CD8-positive, alpha-beta memory T cell (primary cell): ENCODE data around the gene GAREM1. TPM values are rescaled to one million over a fixed set of nuclear protein-coding genes. Genes with fewer than 3 reads are reported as not detected.

Experiments used
- CTCF ChIA-PET: fragments of 350-600 bp; sonication (Branson Sonifier 250); formaldehyde crosslinking; loops from one replicate; lab custom pipeline; 2021; ENCODE audit warnings: antibody characterized with exemption; lab: Charles Lee
- POLR2A ChIA-PET: fragments of 350-600 bp; sonication (Branson Sonifier 250); formaldehyde crosslinking; loops from one replicate; lab custom pipeline; 2021; ENCODE audit warnings: antibody characterized with exemption; lab: Charles Lee
- DNase-seq, 5 donors: peaks; one replicate each; pipeline versions ENCODE4 v3.0.0 to v3.0.0-alpha.2; 2020 to 2022; ENCODE audit warnings: mixed read lengths in 1 of 5
- H3K27ac ChIP-seq: one replicate; pipeline ENCODE4 v1.7.0; 2013; ENCODE audit warnings: low read depth, mild to moderate bottlenecking, low read length, moderate library complexity
- H3K27me3 ChIP-seq: 2 replicates; pipeline ENCODE4 v1.7.0; 2013; ENCODE audit warnings: low read length, mild to moderate bottlenecking; ENCODE audit not compliant: insufficient read depth, poor library complexity, severe bottlenecking
- H3K36me3 ChIP-seq: 2 replicates; pipeline ENCODE4 v1.7.0; 2013; ENCODE audit warnings: mild to moderate bottlenecking, low read length, moderate library complexity; ENCODE audit not compliant: insufficient read depth
- H3K4me1 ChIP-seq: 2 replicates; pipeline ENCODE4 v1.7.0; 2013; ENCODE audit warnings: mild to moderate bottlenecking, low read length, moderate library complexity; ENCODE audit not compliant: insufficient read depth
- H3K4me3 ChIP-seq: 2 replicates; pipeline ENCODE4 v1.7.0; 2013; ENCODE audit warnings: mild to moderate bottlenecking, low read length
- H3K9me3 ChIP-seq: 2 replicates; pipeline ENCODE4 v1.7.0; 2013; ENCODE audit warnings: mild to moderate bottlenecking, low read length
- H3K27ac Mint-ChIP-seq, 8 donors: one replicate each; pipeline ENCODE4 v1.8.0; 2020 to 2021; ENCODE audit warnings: mixed read lengths in 8 of 8, mild to moderate bottlenecking in 6 of 8, inconsistent platforms in 3 of 8, moderate library complexity in 3 of 8
- H3K27me3 Mint-ChIP-seq, 2 donors: one replicate each; pipeline ENCODE4 v1.8.0; 2020 to 2021; ENCODE audit warnings: mixed read lengths in 2 of 2, mild to moderate bottlenecking in 1 of 2, moderate library complexity in 1 of 2
- H3K36me3 Mint-ChIP-seq, 3 donors: one replicate each; pipeline ENCODE4 v1.8.0; 2020 to 2021; ENCODE audit warnings: mixed read lengths in 3 of 3, inconsistent platforms in 1 of 3, mild to moderate bottlenecking in 1 of 3
- H3K4me1 Mint-ChIP-seq, 3 donors: one replicate each; pipeline ENCODE4 v1.8.0; 2020 to 2021; ENCODE audit warnings: mixed read lengths in 3 of 3, inconsistent platforms in 1 of 3, mild to moderate bottlenecking in 1 of 3
- H3K4me3 Mint-ChIP-seq, 7 donors: one replicate each; pipeline ENCODE4 v1.8.0; 2020 to 2021; ENCODE audit warnings: mixed read lengths in 7 of 7, mild to moderate bottlenecking in 6 of 7, moderate library complexity in 4 of 7, inconsistent platforms in 2 of 7
- H3K9me3 Mint-ChIP-seq, 5 donors: one replicate each; pipeline ENCODE4 v1.8.0; 2020 to 2022; ENCODE audit warnings: mixed read lengths in 5 of 5, mild to moderate bottlenecking in 3 of 5, moderate library complexity in 2 of 5, inconsistent platforms in 1 of 5
- polyA plus RNA-seq: library from polyadenylated mRNA; unstranded; fragments of 300-500 nt; fragmentation: Illumina TruSeq; gene quantifications from one replicate; pipeline ENCODE4 v1.2.3, GENCODE V29; 2021
- total RNA-seq, 2 experiments: library from RNA; stranded (reverse); gene quantifications; one replicate each; pipeline ENCODE4 v1.2.3, GENCODE V29; 2021

The GAREM1 gene
- total and polyA plus RNA-seq, 3 experiments from 2014 or later: not detected

DNA sequence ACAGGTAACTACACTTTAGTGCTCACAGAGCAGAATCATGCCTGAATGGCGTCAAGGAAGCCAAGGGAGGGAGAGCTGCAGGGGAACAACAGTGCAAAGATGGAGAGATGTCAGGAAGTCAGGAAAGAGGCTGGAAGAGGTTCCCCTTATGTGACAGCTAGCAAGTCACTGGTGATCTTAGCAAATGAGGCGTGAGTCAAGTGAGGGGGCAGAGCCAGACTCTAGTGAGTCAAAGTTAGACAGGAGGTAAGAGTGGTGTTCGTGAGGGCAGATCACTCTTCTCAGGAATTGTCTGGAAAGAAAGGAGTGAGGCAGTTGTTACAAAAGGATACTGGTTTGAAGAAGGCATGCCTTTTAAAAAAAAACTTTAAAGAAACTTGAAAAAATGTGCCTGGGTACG is 193.8 kb downstream of the GAREM1 start:
- H3K4me1 ChIP-seq: no peaks in the 10 kb centered on the region
- no peaks in the 10 kb centered on the region for H3K36me3 Mint-ChIP-seq
- H3K27me3 Mint-ChIP-seq: peaks cover 3 to 5% of the 10 kb centered on the region in 2 donors
- H3K4me3 Mint-ChIP-seq: no peak overlapping the region
- no peaks in the 10 kb centered on the region for H3K4me1 Mint-ChIP-seq
- H3K27me3 ChIP-seq: no peaks in the 10 kb centered on the region
- CTCF ChIA-PET: no interaction called here
- no peaks in the 10 kb centered on the region for H3K9me3 ChIP-seq
- no peak overlapping the region for H3K27ac ChIP-seq
- no peak for DNase-seq
- no peaks in the 10 kb centered on the region for H3K36me3 ChIP-seq
- H3K27ac Mint-ChIP-seq: no peak overlapping the region
- POLR2A ChIA-PET: no interaction called here
- H3K4me3 ChIP-seq: no peak overlapping the region
- no peaks in the 10 kb centered on the region for H3K9me3 Mint-ChIP-seq

DNA sequence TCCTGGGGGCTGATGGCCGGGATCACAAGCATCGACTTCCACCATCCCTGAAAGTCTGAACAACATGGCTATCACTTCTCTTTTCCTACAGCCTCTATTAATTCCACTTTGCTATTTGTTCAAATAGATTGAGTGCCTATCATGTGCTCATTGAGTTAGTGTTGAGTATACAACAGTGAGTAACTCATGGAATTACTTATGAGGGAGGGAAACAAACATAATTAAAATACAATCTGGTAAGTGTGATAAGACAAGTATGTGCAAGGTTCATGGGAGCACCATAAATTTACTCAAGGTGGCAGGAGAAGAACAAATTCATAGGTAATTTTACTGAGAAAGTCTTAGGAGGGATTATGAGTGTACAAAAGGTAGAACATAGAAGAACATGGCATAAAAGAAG is 194.4 kb downstream of the GAREM1 start:
- ChIA-PET POLR2A (no interaction called here), CTCF (interaction anchor here (1.1 kb wide), 1 partner anchor 8 kb away, joined by 3 read pairs; no protein-coding TSS in a partner anchor)
- Histone ChIP-seq H3K4me3 (no peak overlapping the region), H3K9me3 (no peaks in the 10 kb centered on the region), H3K4me1 (no peaks in the 10 kb centered on the region), H3K36me3 (no peaks in the 10 kb centered on the region), H3K27me3 (no peaks in the 10 kb centered on the region), H3K27ac (no peak overlapping the region)
- H3K27ac Mint-ChIP-seq: no peak overlapping the region
- H3K4me3 Mint-ChIP-seq: no peak overlapping the region
- no peaks in the 10 kb centered on the region for H3K36me3 Mint-ChIP-seq
- DNase-seq: no peak
- H3K9me3 Mint-ChIP-seq: no peaks in the 10 kb centered on the region
- H3K4me1 Mint-ChIP-seq: no peaks in the 10 kb centered on the region
- H3K27me3 Mint-ChIP-seq: peaks cover 3 to 9% of the 10 kb centered on the region in 2 donors

DNA sequence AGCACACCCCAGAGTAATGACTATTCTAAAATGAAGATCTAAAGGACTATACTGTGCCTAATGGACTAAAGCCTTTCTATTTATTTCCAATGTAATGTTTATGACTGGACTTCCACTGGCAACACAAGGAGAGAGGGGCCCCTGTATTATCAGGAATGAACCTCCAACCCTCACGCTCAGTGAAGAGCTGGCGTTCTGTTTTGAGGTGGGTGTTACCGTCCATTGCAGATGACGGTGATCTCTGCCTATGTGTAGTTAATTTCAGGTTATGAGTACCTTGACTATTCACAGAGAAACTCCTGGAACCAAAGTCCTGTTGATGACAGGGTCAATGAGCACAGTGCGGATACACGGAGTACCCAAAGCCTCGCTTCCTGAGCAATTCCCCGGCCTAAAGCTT is 195.5 kb downstream of the GAREM1 start:
- CTCF ChIA-PET: interaction anchor here (1.1 kb wide), 1 partner anchor 9 kb away, joined by 3 read pairs; no protein-coding TSS in a partner anchor
- H3K4me3 Mint-ChIP-seq: no peak overlapping the region

DNA sequence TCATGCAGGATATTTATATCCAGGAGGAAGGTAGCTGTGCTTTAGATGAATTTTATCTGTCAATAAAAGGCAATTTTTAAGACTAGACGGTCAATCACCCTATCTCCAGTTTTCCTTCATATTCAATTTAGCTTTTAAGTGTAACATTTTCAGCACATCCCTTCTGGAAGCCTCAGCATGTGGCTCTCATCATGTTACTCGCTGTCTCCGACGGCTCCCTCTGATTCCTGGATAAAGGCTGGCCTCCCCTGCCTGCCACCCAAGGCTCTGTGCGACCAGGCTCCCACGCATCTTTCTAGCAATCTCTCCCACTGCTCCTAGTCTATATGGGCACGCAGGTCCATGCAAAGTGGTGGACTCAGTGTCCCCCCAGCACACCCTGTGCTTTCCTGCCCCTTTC is 196.4 kb downstream of the GAREM1 start:
- DNase-seq: no peak
- no peak overlapping the region for H3K4me3 ChIP-seq
- H3K27ac ChIP-seq: no peak overlapping the region
- H3K9me3 Mint-ChIP-seq: no peaks in the 10 kb centered on the region
- H3K27me3 ChIP-seq: no peaks in the 10 kb centered on the region
- no peak overlapping the region for H3K4me3 Mint-ChIP-seq
- peaks cover 2 to 18% of the 10 kb centered on the region in 2 donors for H3K27me3 Mint-ChIP-seq
- no peaks in the 10 kb centered on the region for H3K4me1 ChIP-seq
- H3K4me1 Mint-ChIP-seq: no peaks in the 10 kb centered on the region
- no peaks in the 10 kb centered on the region for H3K36me3 Mint-ChIP-seq
- ChIA-PET CTCF (no interaction called here), POLR2A (no interaction called here)
- no peaks in the 10 kb centered on the region for H3K36me3 ChIP-seq
- H3K27ac Mint-ChIP-seq: no peak overlapping the region
- H3K9me3 ChIP-seq: no peaks in the 10 kb centered on the region

More for the DNA sequence above, 195.5 kb downstream of the GAREM1 start:
- Histone ChIP-seq H3K36me3 (no peaks in the 10 kb centered on the region), H3K27me3 (no peaks in the 10 kb centered on the region), H3K4me1 (no peaks in the 10 kb centered on the region), H3K4me3 (no peak overlapping the region), H3K9me3 (no peaks in the 10 kb centered on the region), H3K27ac (no peak overlapping the region)
- Mint-ChIP-seq H3K27ac (no peak overlapping the region), H3K36me3 (no peaks in the 10 kb centered on the region), H3K4me1 (no peaks in the 10 kb centered on the region), H3K27me3 (peaks cover 2 to 13% of the 10 kb centered on the region in 2 donors), H3K9me3 (no peaks in the 10 kb centered on the region)
- DNase-seq: no peak
- POLR2A ChIA-PET: no interaction called here

DNA sequence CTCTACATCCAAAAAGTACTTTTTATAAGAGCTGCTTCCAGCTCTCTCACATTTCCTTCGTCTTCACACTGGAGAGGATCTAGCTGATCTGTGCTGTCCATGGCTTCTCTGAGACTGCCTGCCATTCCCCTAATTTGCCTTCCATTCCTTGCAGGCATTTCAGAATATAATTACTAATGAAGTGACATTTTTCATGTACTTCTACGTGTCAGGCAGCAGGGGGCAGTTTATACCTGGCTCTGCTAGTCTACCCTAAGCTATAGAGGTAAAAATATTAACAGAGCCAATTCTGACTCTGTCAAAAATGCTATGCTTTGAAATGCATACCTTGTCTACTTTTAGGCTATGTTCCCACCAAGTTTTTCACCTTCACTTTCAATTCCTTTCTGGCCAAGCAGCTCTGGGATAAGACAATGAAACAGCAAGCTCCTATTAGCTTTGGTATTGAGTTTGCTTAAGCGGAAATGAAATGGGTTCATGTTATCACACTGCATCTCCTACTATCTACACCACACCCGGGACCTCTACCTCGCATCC is 198.9 kb downstream of the GAREM1 start:
- Histone ChIP-seq H3K4me3 (no peak overlapping the region), H3K9me3 (no peaks in the 10 kb centered on the region), H3K4me1 (no peaks in the 10 kb centered on the region), H3K27ac (no peak overlapping the region), H3K27me3 (no peaks in the 10 kb centered on the region), H3K36me3 (no peaks in the 10 kb centered on the region)
- H3K9me3 Mint-ChIP-seq: peaks cover 0 to 3% (median 0%) of the 10 kb centered on the region in 5 donors
- H3K36me3 Mint-ChIP-seq: no peaks in the 10 kb centered on the region
- peaks cover 0 to 26% of the 10 kb centered on the region in 2 donors for H3K27me3 Mint-ChIP-seq
- ChIA-PET POLR2A (no interaction called here), CTCF (interaction anchor here (1.0 kb wide), 1 partner anchor 278 kb away, joined by 3 read pairs; no protein-coding TSS in a partner anchor)
- peak in 1 of 5 donors; percentile 15 for DNase-seq
- no peak overlapping the region for H3K27ac Mint-ChIP-seq
- H3K4me3 Mint-ChIP-seq: no peak overlapping the region
- no peaks in the 10 kb centered on the region for H3K4me1 Mint-ChIP-seq

DNA sequence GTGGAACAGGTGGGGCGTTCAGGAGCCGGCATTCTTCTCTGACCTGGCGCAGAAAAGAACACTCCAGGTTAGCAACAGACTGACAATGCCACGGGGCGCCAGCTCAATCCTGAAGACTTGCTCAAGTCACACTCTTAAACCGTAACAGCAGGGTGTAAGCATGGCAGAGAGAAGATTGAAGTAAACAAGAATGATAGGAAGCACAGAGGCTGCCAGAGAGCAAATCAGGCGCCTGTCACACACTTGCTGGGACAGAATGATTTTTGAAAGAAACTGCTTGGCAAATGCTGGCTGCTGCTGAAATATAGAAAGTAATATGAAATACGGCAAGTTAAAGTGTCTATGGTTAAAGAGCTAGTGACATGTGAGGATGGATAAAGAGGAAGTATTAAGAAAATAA is 200.3 kb downstream of the GAREM1 start:
- DNase-seq: no peak
- peaks cover 0 to 3% (median 0%) of the 10 kb centered on the region in 5 donors for H3K9me3 Mint-ChIP-seq
- Histone ChIP-seq H3K4me3 (no peak overlapping the region), H3K27me3 (no peaks in the 10 kb centered on the region), H3K27ac (no peak overlapping the region), H3K9me3 (no peaks in the 10 kb centered on the region), H3K36me3 (no peaks in the 10 kb centered on the region), H3K4me1 (no peaks in the 10 kb centered on the region)
- no peak overlapping the region for H3K27ac Mint-ChIP-seq
- ChIA-PET POLR2A (no interaction called here), CTCF (no interaction called here)
- no peaks in the 10 kb centered on the region for H3K4me1 Mint-ChIP-seq
- no peaks in the 10 kb centered on the region for H3K36me3 Mint-ChIP-seq
- peaks cover 0 to 28% of the 10 kb centered on the region in 2 donors for H3K27me3 Mint-ChIP-seq
- no peak overlapping the region for H3K4me3 Mint-ChIP-seq

DNA sequence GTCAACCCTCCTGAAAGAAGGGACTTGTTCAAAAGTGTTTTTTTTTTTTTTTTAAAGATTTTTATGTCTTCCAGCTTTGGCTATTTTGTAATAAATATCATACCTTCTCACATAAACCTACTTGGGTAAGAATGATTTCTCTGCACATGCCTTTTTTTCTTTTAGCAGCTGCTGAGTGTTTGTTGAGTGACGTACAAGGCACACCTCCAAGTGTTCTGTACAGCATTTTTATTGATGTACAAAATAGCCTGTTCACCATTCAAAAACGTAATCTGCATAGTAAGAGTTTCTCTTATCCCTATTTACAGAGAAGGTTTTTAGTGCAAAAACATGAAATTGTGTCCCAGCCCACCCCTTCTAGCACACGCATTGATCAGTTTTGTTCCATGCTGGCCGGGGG is 203.2 kb downstream of the GAREM1 start:
- DNase-seq: no peak
- no peaks in the 10 kb centered on the region for H3K36me3 ChIP-seq
- no peak overlapping the region for H3K4me3 Mint-ChIP-seq
- H3K9me3 ChIP-seq: no peaks in the 10 kb centered on the region
- no peaks in the 10 kb centered on the region for H3K4me1 ChIP-seq
- no peaks in the 10 kb centered on the region for H3K4me1 Mint-ChIP-seq
- peaks cover 2 to 32% of the 10 kb centered on the region in 2 donors for H3K27me3 Mint-ChIP-seq
- no peaks in the 10 kb centered on the region for H3K36me3 Mint-ChIP-seq
- ChIA-PET POLR2A (no interaction called here), CTCF (no interaction called here)
- H3K4me3 ChIP-seq: no peak overlapping the region
- H3K27me3 ChIP-seq: no peaks in the 10 kb centered on the region
- no peak overlapping the region for H3K27ac ChIP-seq
- H3K27ac Mint-ChIP-seq: no peak overlapping the region
- H3K9me3 Mint-ChIP-seq: peaks cover 0 to 7% (median 0%) of the 10 kb centered on the region in 5 donors

DNA sequence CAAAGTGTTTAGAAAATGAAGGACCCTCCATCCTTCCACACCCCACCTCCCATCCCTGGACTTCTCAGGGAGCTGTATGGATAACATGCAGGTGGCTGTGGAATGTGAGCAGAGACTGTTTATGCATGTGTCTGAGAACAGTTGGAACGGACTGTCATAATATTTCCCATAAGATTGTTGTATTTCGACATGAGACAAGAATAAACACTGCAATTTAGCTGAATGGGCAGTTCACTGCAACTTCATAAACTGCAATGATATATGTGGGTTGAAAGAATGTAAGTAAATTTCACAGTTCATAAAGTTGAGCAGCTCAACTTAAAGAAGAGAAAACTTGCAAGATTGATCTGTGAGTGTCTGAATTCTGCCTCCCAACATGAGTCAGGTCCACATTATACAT is 206.3 kb downstream of the GAREM1 start:
- Histone ChIP-seq H3K36me3 (no peaks in the 10 kb centered on the region), H3K27ac (no peak overlapping the region), H3K9me3 (no peaks in the 10 kb centered on the region), H3K4me3 (no peak overlapping the region), H3K27me3 (no peaks in the 10 kb centered on the region), H3K4me1 (no peaks in the 10 kb centered on the region)
- Mint-ChIP-seq H3K36me3 (no peaks in the 10 kb centered on the region), H3K4me3 (no peak overlapping the region), H3K27ac (no peak overlapping the region), H3K9me3 (peaks cover 0 to 7% (median 0%) of the 10 kb centered on the region in 5 donors), H3K27me3 (peaks cover 12 to 32% of the 10 kb centered on the region in 2 donors), H3K4me1 (no peaks in the 10 kb centered on the region)
- ChIA-PET POLR2A (no interaction called here), CTCF (no interaction called here)
- DNase-seq: no peak
